NCI-H524 (cell line): Measurements from ENCODE around the gene VTN.

Experiments
- DNase-seq, 2 experiments: peaks; one replicate each; lab custom pipeline; 2025; lab: John Stamatoyannopoulos, UW

Gene VTN

GRCh38 chr17:28320215-28321061 lies 49.7 kb downstream of the VTN start:
- no peak for DNase-seq

GRCh38 chr17:28319598-28319935 lies 50.5 kb downstream of the VTN start:
- no peak for DNase-seq

- DNase-seq = peak; percentile 100
Observed at GRCh38 chr17:28318759-28319597, 51.1 kb downstream of the VTN start, which contains the start of gene TMEM97. Gene TMEM97, plus strand, starts transcription at chr17:28319200. Its CDS starts 40 bp downstream, at chr17:28319240.

DNA sequence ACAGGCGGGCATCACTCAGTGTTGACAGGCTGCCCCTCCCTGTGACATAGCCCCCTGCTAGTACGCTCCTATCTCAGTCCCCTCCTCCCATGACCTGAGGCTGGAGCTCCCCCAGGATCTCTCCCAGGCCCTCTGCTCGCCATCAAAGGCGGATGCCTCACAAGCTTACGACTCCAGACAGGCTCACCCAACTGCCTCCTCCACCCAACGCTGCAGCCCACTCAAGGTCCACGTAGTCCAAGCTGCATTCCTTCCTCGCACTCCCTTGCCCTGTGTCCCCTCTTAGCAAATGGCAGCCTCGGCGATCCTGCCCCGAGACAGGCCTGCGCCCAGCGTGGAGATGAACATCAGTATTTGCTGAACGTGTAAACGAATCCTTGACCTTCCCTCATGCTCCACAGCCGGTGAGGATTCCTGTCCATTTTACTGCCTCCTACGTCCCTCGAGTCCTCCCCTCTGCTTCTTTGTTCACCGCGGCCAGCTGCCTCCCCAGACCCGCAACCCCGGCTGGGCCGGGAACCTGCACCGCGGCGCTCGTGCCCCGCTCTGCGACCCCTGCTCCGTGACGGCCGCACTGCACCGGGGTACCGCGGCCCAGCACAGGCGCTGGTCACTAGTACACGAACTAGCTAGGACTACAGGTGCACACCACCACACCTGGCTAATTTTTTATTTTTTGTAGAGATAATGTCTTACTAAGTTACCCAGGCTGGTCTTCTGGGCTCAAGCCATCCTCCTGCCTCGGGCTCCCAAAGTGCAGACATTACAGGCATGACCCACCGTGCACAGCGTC lies 51.9 kb downstream of the VTN start:
- peak in 1 of 2 experiments; percentile 43 for DNase-seq
